Panc1 (cell line): ENCODE results near the gene CASR.

ENCODE experiments used
- POLR2AphosphoS5 ChIP-seq: IDR thresholded peaks from 2 replicates; pipeline ENCODE4 v1.6.1; 2012; ENCODE audit warnings: mild to moderate bottlenecking, low read depth, low read length, moderate library complexity
- SIN3A ChIP-seq: IDR thresholded peaks from 2 replicates; pipeline ENCODE4 v1.6.1; 2012; ENCODE audit warnings: low read depth, mild to moderate bottlenecking, low read length, moderate library complexity, borderline replicate concordance; ENCODE audit not compliant: insufficient read depth
- TF ChIP-seq, protein P1 (sequence below): fragments of 450-650 bp; IDR thresholded peaks from 2 replicates; pipeline ENCODE4 v1.5.1; 2017; ENCODE audit warnings: mild to moderate bottlenecking
- TF ChIP-seq, protein P2 (sequence below), 2 experiments: IDR thresholded peaks; 2 replicates each; pipeline ENCODE4 v1.6.1; 2011 to 2012; ENCODE audit warnings: low read depth in 2 of 2, control low read depth in 1 of 2, low read length in 1 of 2, mild to moderate bottlenecking in 1 of 2, moderate library complexity in 1 of 2; ENCODE audit not compliant: insufficient read depth in 1 of 2

DNA sequence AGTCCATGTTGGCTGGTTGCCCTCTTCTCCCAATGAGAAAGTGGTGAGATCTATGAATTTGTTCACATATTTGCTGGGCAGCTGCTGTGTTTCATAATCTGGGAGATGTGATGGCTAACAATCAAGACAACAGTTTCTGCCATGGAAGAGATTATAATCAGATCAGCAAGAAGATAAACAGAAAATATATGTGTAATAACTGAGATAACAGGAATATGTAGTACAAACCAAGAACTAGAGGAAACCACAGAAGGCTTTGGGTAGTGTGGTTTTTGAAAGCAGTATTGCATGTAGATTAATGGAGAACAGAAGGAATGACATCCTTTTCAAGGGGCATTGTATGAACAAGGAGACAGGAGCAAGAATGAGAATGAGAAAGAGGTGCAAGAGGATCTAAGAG is 129.4 kb downstream of the CASR start:
- TF ChIP-seq, protein P1, sequence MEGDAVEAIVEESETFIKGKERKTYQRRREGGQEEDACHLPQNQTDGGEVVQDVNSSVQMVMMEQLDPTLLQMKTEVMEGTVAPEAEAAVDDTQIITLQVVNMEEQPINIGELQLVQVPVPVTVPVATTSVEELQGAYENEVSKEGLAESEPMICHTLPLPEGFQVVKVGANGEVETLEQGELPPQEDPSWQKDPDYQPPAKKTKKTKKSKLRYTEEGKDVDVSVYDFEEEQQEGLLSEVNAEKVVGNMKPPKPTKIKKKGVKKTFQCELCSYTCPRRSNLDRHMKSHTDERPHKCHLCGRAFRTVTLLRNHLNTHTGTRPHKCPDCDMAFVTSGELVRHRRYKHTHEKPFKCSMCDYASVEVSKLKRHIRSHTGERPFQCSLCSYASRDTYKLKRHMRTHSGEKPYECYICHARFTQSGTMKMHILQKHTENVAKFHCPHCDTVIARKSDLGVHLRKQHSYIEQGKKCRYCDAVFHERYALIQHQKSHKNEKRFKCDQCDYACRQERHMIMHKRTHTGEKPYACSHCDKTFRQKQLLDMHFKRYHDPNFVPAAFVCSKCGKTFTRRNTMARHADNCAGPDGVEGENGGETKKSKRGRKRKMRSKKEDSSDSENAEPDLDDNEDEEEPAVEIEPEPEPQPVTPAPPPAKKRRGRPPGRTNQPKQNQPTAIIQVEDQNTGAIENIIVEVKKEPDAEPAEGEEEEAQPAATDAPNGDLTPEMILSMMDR: no peak
- TF ChIP-seq, protein P2, sequence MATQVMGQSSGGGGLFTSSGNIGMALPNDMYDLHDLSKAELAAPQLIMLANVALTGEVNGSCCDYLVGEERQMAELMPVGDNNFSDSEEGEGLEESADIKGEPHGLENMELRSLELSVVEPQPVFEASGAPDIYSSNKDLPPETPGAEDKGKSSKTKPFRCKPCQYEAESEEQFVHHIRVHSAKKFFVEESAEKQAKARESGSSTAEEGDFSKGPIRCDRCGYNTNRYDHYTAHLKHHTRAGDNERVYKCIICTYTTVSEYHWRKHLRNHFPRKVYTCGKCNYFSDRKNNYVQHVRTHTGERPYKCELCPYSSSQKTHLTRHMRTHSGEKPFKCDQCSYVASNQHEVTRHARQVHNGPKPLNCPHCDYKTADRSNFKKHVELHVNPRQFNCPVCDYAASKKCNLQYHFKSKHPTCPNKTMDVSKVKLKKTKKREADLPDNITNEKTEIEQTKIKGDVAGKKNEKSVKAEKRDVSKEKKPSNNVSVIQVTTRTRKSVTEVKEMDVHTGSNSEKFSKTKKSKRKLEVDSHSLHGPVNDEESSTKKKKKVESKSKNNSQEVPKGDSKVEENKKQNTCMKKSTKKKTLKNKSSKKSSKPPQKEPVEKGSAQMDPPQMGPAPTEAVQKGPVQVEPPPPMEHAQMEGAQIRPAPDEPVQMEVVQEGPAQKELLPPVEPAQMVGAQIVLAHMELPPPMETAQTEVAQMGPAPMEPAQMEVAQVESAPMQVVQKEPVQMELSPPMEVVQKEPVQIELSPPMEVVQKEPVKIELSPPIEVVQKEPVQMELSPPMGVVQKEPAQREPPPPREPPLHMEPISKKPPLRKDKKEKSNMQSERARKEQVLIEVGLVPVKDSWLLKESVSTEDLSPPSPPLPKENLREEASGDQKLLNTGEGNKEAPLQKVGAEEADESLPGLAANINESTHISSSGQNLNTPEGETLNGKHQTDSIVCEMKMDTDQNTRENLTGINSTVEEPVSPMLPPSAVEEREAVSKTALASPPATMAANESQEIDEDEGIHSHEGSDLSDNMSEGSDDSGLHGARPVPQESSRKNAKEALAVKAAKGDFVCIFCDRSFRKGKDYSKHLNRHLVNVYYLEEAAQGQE (IDR thresholded peaks at IDR 0.05; ENCODE audit: insufficient read depth in 1 of 2, low read depth in 2 of 2, low read length in 1 of 2): no peak
- no peak for TF ChIP-seq SIN3A
- TF ChIP-seq POLR2AphosphoS5: no peak
